Fibroblast of lung (primary cell): ENCODE results near the gene DDX42. TPM values are rescaled to one million over a fixed set of nuclear protein-coding genes. Genes with fewer than 3 reads are reported as not detected.
"Not testable (repeated sequence)": the region's sequence is repeated elsewhere in the genome, so short reads cannot be mapped to it uniquely, and the experiment has no call there.

ENCODE experiments used
- DNase-seq, 2 donors: peaks; one replicate each; pipeline versions ENCODE4 v3.0.0 to v3.0.0-alpha.2; 2010; ENCODE audit warnings: low read depth in 2 of 2
- H2AFZ ChIP-seq: 2 replicates; pipeline ENCODE4 v1.5.1; 2012; ENCODE audit warnings: low read length, control low read depth, inconsistent platforms
- H3K27ac ChIP-seq: 2 replicates; pipeline ENCODE4 v1.5.1; 2011; ENCODE audit warnings: low read length, control low read depth; ENCODE audit not compliant: insufficient read depth
- H3K27me3 ChIP-seq: 2 replicates; pipeline ENCODE4 v1.5.1; 2011; ENCODE audit warnings: mild to moderate bottlenecking, low read length; ENCODE audit not compliant: control insufficient read depth, insufficient read depth
- H3K36me3 ChIP-seq: 2 replicates; pipeline ENCODE4 v1.5.1; 2011; ENCODE audit warnings: low read length; ENCODE audit not compliant: control insufficient read depth, insufficient read depth
- H3K4me1 ChIP-seq: 2 replicates; pipeline ENCODE4 v1.5.1; 2011; ENCODE audit warnings: low read length; ENCODE audit not compliant: control insufficient read depth, insufficient read depth; ENCODE audit errors: extremely low read depth
- H3K4me2 ChIP-seq: 2 replicates; pipeline ENCODE4 v1.5.1; 2011; ENCODE audit warnings: low read length, control low read depth; ENCODE audit not compliant: insufficient read depth; ENCODE audit errors: extremely low read depth
- H3K4me3 ChIP-seq, 4 experiments: fragments of 200-600 bp in 1 of 4; sonication (generic) in 1 of 4; replicated peaks in 1 of 4; 2 replicates each; pipeline ENCODE4 v1.5.1; 2011 to 2016; ENCODE audit warnings: low read length in 4 of 4, low read depth in 3 of 4, mild to moderate bottlenecking in 3 of 4, control low read depth in 2 of 4, inconsistent platforms in 1 of 4, mixed read lengths in 1 of 4; ENCODE audit not compliant: insufficient read depth in 1 of 4; ENCODE audit errors: control extremely low read depth in 1 of 4
- H3K79me2 ChIP-seq: 2 replicates; pipeline ENCODE4 v1.5.1; 2012; ENCODE audit warnings: mild to moderate bottlenecking, low read length, inconsistent platforms; ENCODE audit not compliant: control insufficient read depth, insufficient read depth
- H3K9ac ChIP-seq: 2 replicates; pipeline ENCODE4 v1.5.1; 2011; ENCODE audit warnings: mild to moderate bottlenecking, low read length, control low read depth; ENCODE audit not compliant: insufficient read depth
- H3K9me3 ChIP-seq: 2 replicates; pipeline ENCODE4 v1.5.1; 2012; ENCODE audit warnings: low read depth, low read length; ENCODE audit not compliant: control insufficient read depth, insufficient read depth
- H4K20me1 ChIP-seq: 2 replicates; pipeline ENCODE4 v1.5.1; 2011; ENCODE audit warnings: low read length; ENCODE audit not compliant: control insufficient read depth, insufficient read depth; ENCODE audit errors: extremely low read depth
- EZH2 ChIP-seq: IDR thresholded peaks from 2 replicates; pipeline ENCODE4 v1.5.1; 2012; ENCODE audit warnings: low read length, control low read depth, mild to moderate bottlenecking; ENCODE audit errors: missing control alignments
- polyA plus RNA-seq, 2 donors: library from polyadenylated mRNA; depleted of rRNA in 1 of 2; stranded (reverse) in 1 of 2; unstranded in 1 of 2; fragments of >200 nt; gene quantifications; 2 replicates each; pipeline ENCODE4 v1.2.1, GENCODE V29; 2011 to 2012; ENCODE audit warnings: missing spikeins in 1 of 2
- total RNA-seq: library from RNA; depleted of rRNA; stranded (reverse); fragments of >200 nt; gene quantifications from 2 replicates; pipeline ENCODE4 v1.2.1, GENCODE V29; 2014
- TF ChIP-seq, protein P1 (sequence below), 2 donors: IDR thresholded peaks in 1 of 2; conservative IDR thresholded peaks in 1 of 2; 1 replicate in 1 of 2; 2 replicates in 1 of 2; pipeline ENCODE4 v1.5.1; 2011 to 2012; ENCODE audit warnings: low read length in 2 of 2, control low read depth in 1 of 2, inconsistent platforms in 1 of 2, low read depth in 1 of 2, mild to moderate bottlenecking in 1 of 2

The DDX42 gene
- total and polyA plus RNA-seq, 2 donors (not counting 1 experiment from before 2014, with no cell fraction given), result 61.8 to 81.5 TPM

DNA sequence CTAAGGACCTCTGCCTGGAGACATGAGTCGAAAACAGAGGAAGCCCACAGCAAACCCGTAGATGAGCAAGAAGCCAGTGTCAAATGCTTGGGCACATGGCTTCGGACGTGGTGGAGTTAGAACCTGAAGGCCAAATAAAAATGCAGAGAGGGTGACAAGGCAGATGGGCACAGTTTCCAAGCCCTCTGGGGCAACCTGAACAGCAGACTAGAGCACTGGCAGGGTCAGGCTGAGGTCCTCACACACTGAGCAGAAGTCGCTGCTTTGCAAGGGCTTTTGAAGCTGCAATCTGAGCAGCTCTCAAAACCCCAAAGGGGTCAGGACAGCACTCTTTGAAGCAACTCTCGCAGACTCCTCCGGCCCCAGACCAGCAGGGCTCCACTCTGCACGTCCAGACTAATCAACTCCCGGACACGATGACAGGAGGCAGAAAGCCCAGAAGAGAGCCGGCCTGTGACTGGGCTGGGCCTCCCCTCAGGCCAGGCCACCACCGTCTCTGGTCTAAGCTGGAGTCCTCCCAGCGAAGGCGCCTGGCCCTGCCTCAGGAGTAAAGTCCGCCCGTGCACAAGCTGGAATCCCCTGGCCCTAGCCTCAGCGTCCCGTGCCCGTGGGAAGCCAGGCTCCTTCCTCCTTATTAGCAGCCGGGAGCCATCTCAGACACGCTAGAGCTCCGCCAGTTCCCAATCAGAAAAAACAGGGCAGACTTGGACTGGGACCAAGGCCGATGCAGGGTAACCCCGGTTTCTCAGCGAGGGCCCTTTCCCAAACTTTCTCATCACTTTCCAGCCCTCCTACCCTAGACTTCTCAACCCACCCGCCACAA, 67.6 kb downstream of the DDX42 start:
- peak overlapping the region; percentile 75 for H3K27ac ChIP-seq
- peak overlapping the region; percentile 67 for H3K9ac ChIP-seq
- no peaks in the 10 kb centered on the region for H3K9me3 ChIP-seq
- H3K36me3 ChIP-seq, result peaks cover 1% of the 10 kb centered on the region
- peaks cover 20% of the 10 kb centered on the region for H3K4me1 ChIP-seq
- peak overlapping the region; percentile 53 to 83 (median 76) for H3K4me3 ChIP-seq
- H2AFZ ChIP-seq, result no peak overlapping the region
- H4K20me1 ChIP-seq, result no peaks in the 10 kb centered on the region
- H3K4me2 ChIP-seq, result peak overlapping the region; percentile 96
- DNase-seq, result peak; percentile 32 to 65
- TF ChIP-seq, protein P1, sequence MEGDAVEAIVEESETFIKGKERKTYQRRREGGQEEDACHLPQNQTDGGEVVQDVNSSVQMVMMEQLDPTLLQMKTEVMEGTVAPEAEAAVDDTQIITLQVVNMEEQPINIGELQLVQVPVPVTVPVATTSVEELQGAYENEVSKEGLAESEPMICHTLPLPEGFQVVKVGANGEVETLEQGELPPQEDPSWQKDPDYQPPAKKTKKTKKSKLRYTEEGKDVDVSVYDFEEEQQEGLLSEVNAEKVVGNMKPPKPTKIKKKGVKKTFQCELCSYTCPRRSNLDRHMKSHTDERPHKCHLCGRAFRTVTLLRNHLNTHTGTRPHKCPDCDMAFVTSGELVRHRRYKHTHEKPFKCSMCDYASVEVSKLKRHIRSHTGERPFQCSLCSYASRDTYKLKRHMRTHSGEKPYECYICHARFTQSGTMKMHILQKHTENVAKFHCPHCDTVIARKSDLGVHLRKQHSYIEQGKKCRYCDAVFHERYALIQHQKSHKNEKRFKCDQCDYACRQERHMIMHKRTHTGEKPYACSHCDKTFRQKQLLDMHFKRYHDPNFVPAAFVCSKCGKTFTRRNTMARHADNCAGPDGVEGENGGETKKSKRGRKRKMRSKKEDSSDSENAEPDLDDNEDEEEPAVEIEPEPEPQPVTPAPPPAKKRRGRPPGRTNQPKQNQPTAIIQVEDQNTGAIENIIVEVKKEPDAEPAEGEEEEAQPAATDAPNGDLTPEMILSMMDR (conservative IDR thresholded peaks at IDR 0.05 in 1 of 2, IDR thresholded peaks at IDR 0.05 in 1 of 2; ENCODE audit: low read depth in 1 of 2, low read length in 2 of 2), result no peak
- TF ChIP-seq EZH2, result no peak
- H3K79me2 ChIP-seq, result peaks cover 47% of the 10 kb centered on the region
- no peaks in the 10 kb centered on the region for H3K27me3 ChIP-seq

DNA sequence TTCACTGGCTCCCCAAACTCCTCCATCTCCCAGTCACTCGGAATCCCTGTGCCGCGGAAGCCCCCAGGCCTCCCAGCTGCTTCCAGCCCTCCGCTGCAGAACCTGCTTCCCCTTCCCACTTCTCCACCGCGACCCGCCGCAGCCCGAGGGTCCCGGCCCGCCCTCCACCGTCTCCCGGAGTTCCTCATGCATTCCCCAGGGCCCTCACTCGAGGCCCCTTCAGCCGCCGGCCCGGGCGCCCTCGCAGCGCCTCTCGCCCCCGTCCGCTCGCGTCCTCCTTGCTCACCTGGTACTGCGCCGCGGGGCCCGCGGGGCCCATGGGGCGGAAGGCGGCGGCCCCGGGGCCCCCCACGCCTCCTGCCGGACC, 68.2 kb downstream of the DDX42 start:
- Histone ChIP-seq H3K9ac (peak overlapping the region; percentile 67), H2AFZ (no peak overlapping the region), H3K27ac (peak overlapping the region; percentile 75), H3K36me3 (no peaks in the 10 kb centered on the region), H4K20me1 (no peaks in the 10 kb centered on the region), H3K27me3 (no peaks in the 10 kb centered on the region), H3K4me3 (peak overlapping the region; percentile 53 to 83 (median 76)), H3K79me2 (peaks cover 45% of the 10 kb centered on the region), H3K4me2 (peak overlapping the region; percentile 96), H3K9me3 (no peaks in the 10 kb centered on the region), H3K4me1 (peaks cover 20% of the 10 kb centered on the region)
- DNase-seq, result peak in 1 of 2 donors; percentile 14
- no peak for TF ChIP-seq EZH2
- TF ChIP-seq, protein P1 (conservative IDR thresholded peaks at IDR 0.05 in 1 of 2, IDR thresholded peaks at IDR 0.05 in 1 of 2; ENCODE audit: low read depth in 1 of 2, low read length in 2 of 2), result no peak

- Histone ChIP-seq H3K79me2 (peaks cover 39% of the 10 kb centered on the region), H4K20me1 (no peaks in the 10 kb centered on the region), H3K4me2 (peak within 1 kb of the TSS; percentile 96), H3K36me3 (no peaks in the 10 kb centered on the region), H2AFZ (peak within 1 kb of the TSS; percentile 11), H3K9me3 (no peaks in the 10 kb centered on the region), H3K4me3 (peak within 1 kb of the TSS; percentile 53 to 83 (median 76)), H3K27me3 (no peaks in the 10 kb centered on the region), H3K27ac (peak within 1 kb of the TSS; percentile 80), H3K9ac (peak within 1 kb of the TSS; percentile 67), H3K4me1 (peaks cover 20% of the 10 kb centered on the region)
- TF ChIP-seq, protein P1 (conservative IDR thresholded peaks at IDR 0.05 in 1 of 2, IDR thresholded peaks at IDR 0.05 in 1 of 2; ENCODE audit: low read depth in 1 of 2, low read length in 2 of 2), result no peak
- no peak for TF ChIP-seq EZH2
- peak; percentile 100 for DNase-seq
These were observed 68.8 kb downstream of the DDX42 start, which contains the start of gene SMARCD2 for GRCh38 chr17:63842540-63843386. Gene SMARCD2, minus strand, starts transcription at chr17:63842685. Its CDS starts 11 bp downstream, at chr17:63842674.

DNA sequence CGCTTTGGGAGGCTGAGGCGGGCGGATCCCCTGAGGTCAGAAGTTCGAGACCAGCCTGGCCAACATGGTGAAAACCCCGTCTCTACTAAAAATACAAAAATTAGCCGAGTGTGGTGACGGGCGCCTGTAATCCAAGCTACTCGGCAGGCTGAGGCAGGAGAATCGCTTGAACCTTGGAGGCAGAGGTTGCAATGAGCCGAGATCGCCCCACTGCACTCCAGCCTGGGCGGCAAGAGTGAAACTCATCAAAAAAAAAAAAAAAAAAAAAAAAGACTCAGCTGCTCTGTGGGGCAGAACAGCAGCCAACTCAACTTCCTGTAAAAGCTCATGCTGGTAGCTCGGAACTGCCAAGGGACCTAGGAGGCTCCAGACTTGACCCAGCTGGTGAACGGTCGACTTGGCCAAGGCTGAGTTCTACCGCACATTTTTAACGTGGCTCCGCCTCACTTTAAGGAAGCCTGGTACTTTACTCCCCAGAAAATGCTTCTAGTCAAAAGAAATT, 69.5 kb downstream of the DDX42 start:
- not testable (repeated sequence) for H3K27me3 ChIP-seq, H3K36me3 ChIP-seq, H3K9me3 ChIP-seq, H4K20me1 ChIP-seq
- peak; percentile 68 to 95 for DNase-seq
- Histone ChIP-seq H3K9ac (peak overlapping the region; percentile 5), H3K27ac (peak overlapping the region; percentile 80), H3K4me3 (peak overlapping the region; percentile 27 to 83 (median 44)), H3K4me1 (peaks cover 16% of the 10 kb centered on the region), H3K79me2 (peaks cover 32% of the 10 kb centered on the region), H2AFZ (peak overlapping the region; percentile 11), H3K4me2 (peak overlapping the region; percentile 49)
